Dermis microvascular lymphatic vessel endothelial cell (primary cell): ENCODE measurements around the gene TECR. TPM values are rescaled to one million over a fixed set of nuclear protein-coding genes. Genes with fewer than 3 reads are reported as not detected.
"Not testable (repeated sequence)": the region's sequence is repeated elsewhere in the genome, so short reads cannot be mapped to it uniquely, and the experiment has no call there.

Source experiments
- DNase-seq, 2 donors: peaks; one replicate each; pipeline versions ENCODE4 v3.0.0 to v3.0.0-alpha.2; 2010; ENCODE audit warnings: low read depth in 2 of 2
- total RNA-seq: library from RNA; depleted of rRNA; stranded (reverse); fragments of >200 nt; gene quantifications from 2 replicates; pipeline ENCODE4 v1.2.1, GENCODE V29; 2014

Gene TECR
- total RNA-seq, 1 donor from 2014 or later, result 23.1 TPM

- DNase-seq, result peak in 1 of 2 donors; percentile 24
Measured at GRCh38 chr19:14559916-14560775, 30.8 kb downstream of the TECR start.

GRCh38 chr19:14560776-14561108 is 31.3 kb downstream of the TECR start:
- DNase-seq, result no peak

- DNase-seq, result no peak
Measured at GRCh38 chr19:14561249-14561648, 31.9 kb downstream of the TECR start.

GRCh38 chr19:14561847-14562351 is 32.5 kb downstream of the TECR start:
- DNase-seq, result no peak

GRCh38 chr19:14562660-14563589 is 33.5 kb downstream of the TECR start:
- no peak for DNase-seq

GRCh38 chr19:14563590-14563926 is 34.2 kb downstream of the TECR start:
- DNase-seq, result no peak

- peak in 1 of 2 donors; percentile 28 for DNase-seq
Measured at GRCh38 chr19:14563989-14564651, 34.7 kb downstream of the TECR start.

GRCh38 chr19:14564652-14565297 is 35.4 kb downstream of the TECR start:
- DNase-seq, result not testable (repeated sequence)

DNA sequence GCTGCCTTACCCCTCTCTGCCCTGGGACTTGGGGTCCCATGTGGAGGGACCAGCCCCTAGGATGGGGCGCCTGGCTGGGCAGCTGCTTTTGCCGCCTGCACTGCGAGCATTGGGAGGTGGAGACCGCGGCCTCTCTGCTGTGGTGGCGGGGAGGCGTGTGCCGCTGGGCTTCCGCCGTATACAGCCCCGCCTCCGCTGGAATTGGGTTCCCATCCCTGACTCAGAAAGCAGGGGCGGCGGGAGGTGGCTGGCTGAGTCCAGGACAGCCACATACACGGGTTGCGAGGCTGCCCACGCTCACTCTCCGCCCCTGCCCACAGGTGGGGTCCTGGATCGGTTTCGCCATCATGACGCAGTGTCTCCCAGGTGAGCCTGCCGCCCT is 35.9 kb downstream of the TECR start:
- no peak for DNase-seq

DNA sequence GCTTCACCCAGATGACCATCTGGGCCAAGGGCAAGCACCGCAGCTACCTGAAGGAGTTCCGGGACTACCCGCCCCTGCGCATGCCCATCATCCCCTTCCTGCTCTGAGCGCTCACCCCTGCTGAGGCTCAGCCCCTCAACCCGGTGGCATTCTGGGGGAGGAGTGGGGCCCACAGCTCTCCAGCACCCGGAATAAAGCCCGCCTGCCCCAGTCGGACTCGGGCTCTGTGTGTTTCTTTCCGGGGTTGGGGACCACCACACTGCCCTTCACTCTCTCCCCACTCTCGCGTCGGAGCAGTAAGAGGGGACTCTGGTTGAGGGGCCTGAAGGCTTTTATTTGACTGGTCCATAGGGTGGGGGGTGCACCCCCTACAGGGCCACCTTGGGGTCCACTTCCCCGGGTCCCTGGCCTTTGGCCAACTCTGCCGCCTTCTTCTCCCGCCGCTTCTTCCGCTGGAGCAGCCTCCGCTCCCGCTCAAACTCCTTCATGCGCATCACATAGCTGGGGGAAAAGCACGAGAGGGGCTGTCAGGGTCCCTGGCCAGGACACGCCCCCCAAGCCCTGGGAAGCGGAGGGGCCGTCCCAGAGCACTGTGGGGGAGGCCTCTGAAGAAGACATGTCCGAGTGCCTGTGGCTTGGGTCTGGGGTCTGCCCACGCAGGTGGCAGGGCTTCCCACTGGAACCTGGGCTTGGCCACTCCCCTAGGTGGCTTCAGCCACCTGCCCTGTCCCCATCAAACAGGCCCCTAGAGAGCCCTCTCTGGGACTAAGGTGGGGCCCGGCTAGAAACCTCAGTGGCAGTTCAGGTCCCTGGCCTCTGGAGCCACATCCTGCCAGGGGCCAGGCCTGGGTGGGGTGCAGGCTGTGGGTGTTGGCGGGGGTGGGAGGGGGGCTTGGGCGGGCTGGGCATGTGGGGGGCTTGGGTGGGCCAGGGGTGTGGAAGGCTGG is 36.6 kb downstream of the TECR start:
- DNase-seq, result no peak

DNA sequence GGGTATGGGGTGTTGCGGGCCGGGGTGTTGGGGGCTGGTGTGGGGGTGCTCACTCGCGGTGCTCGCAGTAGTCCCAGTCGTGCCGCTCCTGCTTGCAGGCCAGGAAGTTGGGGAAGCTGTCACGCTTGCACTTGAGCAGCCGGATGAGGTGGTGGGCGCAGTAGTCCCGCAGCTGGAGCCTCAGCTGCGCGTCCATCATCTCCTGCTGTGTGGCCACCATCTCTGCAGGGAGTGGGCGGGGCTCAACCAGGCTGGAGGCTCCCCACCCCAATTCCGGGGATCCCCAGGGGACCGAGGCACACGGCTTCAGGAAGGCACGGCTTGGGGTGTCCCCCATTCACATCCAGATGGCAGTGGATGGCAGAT is 37.3 kb downstream of the TECR start:
- no peak for DNase-seq

DNA sequence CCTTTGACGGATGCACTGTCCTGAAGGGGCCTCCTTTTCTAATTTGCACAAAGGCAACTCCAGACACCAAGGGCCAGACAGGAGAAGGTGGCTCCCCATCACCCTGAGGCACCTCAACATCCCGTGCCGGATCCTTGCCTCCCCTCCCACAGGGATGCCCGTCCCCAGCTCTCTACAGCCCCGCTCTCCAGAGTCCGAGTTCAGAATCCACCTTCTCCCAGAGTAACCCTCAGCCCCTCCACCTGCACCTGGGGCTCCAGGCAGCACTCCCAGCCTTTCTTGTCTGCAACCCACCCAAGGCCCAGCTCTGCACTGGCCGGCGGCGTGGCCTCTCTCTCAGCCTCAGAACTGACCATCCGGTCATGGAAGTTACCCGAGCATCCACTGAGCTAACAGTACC is 37.7 kb downstream of the TECR start:
- DNase-seq, result no peak

DNA sequence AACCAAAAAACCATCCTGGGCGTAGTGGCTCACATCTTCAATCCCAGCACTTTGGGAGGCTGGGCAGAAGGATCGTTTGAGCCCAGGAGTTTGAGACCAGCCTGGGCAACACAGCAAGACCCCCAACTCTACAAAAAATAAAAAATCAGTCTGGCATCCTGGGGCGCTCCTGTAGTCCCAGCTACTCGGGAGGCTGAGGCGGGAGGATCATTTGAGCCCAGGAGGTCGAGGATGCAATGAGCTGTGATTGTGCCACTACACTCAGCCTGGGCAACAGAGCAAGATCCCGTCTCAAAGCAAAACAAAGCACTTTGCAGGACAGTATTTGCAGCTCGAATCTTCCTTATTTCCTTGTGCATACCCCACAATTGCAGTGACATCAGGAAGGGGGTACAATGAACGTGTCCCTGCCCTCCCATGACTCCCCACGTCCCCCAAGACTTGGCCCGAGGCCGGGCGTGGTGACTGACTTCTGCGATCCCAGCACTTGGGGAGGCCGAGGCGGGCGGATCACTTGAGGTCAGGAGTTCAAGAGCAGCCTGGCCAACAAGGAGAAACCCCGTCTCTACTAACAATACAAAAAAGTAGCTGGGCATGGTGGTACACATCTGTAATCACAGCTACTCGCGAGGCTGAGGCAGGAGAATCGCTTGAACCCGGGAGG is 41.6 kb downstream of the TECR start:
- DNase-seq, result no peak

DNA sequence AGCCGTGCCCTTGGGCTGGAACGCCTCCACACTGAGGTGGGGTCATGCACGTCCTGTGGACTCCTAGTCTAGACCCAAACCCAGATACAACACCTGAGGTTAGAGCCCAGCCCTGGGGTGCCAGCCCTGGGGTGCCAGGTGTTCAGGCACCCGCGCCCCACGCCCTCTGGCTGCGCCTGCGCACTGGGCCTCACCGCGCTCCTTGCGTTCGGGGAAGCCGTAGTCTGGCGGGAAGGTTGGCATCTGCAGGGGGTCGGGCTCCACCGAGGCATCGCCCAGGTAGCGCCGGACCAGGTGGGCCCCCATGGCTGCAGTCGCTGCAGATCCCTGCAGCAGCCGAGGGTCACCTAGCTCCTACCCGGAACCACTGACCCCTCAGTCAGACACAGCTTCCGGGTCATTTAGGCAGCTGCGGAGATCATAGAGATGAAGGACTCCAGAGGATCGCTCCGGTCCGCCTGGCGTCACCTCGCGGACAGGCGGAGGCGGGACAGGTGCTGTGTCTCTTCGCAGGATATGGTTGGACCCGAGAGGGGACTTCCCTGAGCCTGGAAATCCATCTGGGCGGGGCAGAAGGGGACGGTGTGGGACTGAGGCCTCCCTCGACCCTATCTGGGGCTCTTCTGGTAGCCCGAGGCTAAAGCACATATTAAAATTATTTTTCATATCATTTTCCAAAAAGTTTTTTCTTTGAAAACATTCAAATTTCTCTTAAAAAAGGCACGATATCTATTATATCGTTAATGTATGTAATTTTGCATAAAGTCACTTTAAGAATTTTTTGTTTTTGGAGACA is 42.5 kb downstream of the TECR start, which contains the start of gene NDUFB7:
Gene NDUFB7, minus strand, starts transcription at position 372 of the 796 bp plus-strand sequence. Its CDS starts 66 bp downstream, at position 306.
- peak; percentile 94 to 96 for DNase-seq

- DNase-seq, result no peak
Measured at GRCh38 chr19:14575428-14575980, 46.1 kb downstream of the TECR start.

- DNase-seq, result no peak
Measured at GRCh38 chr19:14576363-14576762, 47.0 kb downstream of the TECR start.

DNA sequence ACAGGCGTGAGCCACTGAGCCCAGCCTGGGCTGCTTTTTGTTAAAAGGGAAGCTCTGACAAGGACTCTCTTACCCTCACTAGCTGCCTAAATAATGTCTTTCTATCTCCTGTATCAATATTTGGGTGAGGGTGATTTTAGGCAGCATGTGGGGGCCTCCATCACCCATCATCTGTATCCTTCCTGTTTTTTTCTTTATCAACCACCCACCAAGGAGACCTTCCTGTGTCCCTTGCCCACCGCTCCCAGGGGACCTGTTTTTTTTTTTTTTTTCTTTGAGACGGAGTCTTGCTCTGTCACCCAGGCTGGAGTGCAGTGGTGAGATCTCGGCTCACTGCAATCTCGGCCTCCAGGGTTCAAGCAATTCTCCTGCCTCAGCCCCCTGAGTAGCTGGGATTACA is 47.9 kb downstream of the TECR start:
- no peak for DNase-seq

DNA sequence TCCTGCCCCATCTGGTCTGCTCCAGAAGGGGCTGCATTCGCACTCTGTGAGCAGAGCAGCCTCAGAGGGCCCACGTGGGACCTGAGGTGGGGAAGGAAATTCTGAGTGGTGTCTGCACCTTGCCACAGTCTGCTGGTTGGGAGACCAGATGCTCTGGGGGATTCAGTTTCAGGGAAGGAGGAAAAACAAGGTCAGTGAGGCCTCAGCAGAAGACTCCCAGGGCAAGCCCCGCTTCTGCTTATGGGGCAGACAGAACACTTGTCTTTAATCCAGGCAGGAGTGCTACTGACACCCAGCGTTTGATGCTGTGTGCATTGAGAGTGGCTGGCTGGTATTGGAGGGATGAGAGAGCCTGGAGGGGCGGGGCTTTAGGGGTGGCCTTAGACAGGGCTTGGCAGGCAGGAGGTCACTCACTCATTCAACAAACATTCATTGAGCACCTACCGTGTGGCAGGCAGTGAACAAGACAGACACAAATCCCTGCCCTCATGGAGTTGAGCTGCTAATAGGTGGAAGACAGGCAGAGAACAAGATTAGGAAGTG is 48.6 kb downstream of the TECR start:
- no peak for DNase-seq
